Ishikawa (cell line): Measurements from ENCODE around the gene IKZF1.

Experiments
- EGR1 ChIP-seq: IDR thresholded peaks from 2 replicates; pipeline ENCODE4 v1.6.1; 2012
- EP300 ChIP-seq: IDR thresholded peaks from 2 replicates; pipeline ENCODE4 v1.6.1; 2012; ENCODE audit warnings: borderline replicate concordance
- NFIC ChIP-seq: IDR thresholded peaks from 2 replicates; pipeline ENCODE4 v1.6.1; 2012
- RAD21 ChIP-seq: IDR thresholded peaks from 2 replicates; pipeline ENCODE4 v1.6.1; 2012; ENCODE audit warnings: low read depth
- TAF1 ChIP-seq: IDR thresholded peaks from 2 replicates; pipeline ENCODE4 v1.6.1; 2012; ENCODE audit warnings: low read depth, mild to moderate bottlenecking
- YY1 ChIP-seq: IDR thresholded peaks from 2 replicates; pipeline ENCODE4 v1.6.1; 2012; ENCODE audit warnings: low read depth
- ZBTB7A ChIP-seq: IDR thresholded peaks from 2 replicates; pipeline ENCODE4 v1.6.1; 2012; ENCODE audit warnings: low read depth
- TF ChIP-seq, protein P1 (sequence below): IDR thresholded peaks from 2 replicates; pipeline ENCODE4 v1.6.1; 2012
- TF ChIP-seq, protein P2 (sequence below): IDR thresholded peaks from 2 replicates; pipeline ENCODE4 v1.6.1; 2012; ENCODE audit warnings: low read depth, mild to moderate bottlenecking

DNA sequence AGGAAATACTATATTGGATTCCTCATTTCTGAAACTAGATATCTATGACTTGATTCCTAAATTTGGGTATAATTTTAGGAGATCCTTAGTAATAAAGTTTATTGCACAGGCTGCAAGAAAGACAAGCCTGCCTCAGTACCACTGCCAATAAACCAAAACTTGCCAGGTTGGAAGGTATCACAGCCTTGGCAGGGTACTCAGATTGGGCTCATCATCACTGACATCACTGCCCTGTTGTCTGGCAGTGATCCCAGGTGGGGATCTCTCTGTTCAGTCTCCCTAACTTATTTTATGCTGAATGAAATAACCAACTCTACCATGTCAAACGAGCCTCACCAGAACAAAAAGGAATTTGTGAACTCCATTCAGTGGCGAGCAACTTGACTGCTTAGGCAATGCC lies 126.8 kb downstream of the IKZF1 start:
- no peak for TF ChIP-seq RAD21
- TF ChIP-seq NFIC: no peak
- no peak for TF ChIP-seq EP300
- TF ChIP-seq EGR1: no peak
- TF ChIP-seq, protein P1, sequence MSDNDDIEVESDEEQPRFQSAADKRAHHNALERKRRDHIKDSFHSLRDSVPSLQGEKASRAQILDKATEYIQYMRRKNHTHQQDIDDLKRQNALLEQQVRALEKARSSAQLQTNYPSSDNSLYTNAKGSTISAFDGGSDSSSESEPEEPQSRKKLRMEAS: no peak
- TF ChIP-seq TAF1: no peak
- TF ChIP-seq, protein P2, sequence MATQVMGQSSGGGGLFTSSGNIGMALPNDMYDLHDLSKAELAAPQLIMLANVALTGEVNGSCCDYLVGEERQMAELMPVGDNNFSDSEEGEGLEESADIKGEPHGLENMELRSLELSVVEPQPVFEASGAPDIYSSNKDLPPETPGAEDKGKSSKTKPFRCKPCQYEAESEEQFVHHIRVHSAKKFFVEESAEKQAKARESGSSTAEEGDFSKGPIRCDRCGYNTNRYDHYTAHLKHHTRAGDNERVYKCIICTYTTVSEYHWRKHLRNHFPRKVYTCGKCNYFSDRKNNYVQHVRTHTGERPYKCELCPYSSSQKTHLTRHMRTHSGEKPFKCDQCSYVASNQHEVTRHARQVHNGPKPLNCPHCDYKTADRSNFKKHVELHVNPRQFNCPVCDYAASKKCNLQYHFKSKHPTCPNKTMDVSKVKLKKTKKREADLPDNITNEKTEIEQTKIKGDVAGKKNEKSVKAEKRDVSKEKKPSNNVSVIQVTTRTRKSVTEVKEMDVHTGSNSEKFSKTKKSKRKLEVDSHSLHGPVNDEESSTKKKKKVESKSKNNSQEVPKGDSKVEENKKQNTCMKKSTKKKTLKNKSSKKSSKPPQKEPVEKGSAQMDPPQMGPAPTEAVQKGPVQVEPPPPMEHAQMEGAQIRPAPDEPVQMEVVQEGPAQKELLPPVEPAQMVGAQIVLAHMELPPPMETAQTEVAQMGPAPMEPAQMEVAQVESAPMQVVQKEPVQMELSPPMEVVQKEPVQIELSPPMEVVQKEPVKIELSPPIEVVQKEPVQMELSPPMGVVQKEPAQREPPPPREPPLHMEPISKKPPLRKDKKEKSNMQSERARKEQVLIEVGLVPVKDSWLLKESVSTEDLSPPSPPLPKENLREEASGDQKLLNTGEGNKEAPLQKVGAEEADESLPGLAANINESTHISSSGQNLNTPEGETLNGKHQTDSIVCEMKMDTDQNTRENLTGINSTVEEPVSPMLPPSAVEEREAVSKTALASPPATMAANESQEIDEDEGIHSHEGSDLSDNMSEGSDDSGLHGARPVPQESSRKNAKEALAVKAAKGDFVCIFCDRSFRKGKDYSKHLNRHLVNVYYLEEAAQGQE: no peak
- TF ChIP-seq YY1: no peak
- TF ChIP-seq ZBTB7A: no peak
